ENCODE measurements around the gene TIMP2. TPM values are rescaled to one million over a fixed set of nuclear protein-coding genes. Genes with fewer than 3 reads are reported as not detected.

The TIMP2 gene
- total and polyA plus RNA-seq, 2 of the 4 experiments (the other 2 are of a cell fraction), result 43.9 to 416 TPM

GRCh38 chr17:78971756-78972506 is 46.7 kb upstream of the TIMP2 start:
- Histone ChIP-seq H4K20me1 (ENCODE audit: insufficient read depth, low read length) (peaks cover 5% of the 10 kb centered on the region; the same call in 1 of the 2 replicates), H2BK15ac (ENCODE audit: low read depth, low read length) (0 out of 3 replicates have a peak overlapping the region, but pooled peaks have one; percentile 43), H3K9ac (ENCODE audit: low read depth, low read length) (no peak overlapping the region), H3K4me3 (ENCODE audit: insufficient read depth, low read depth, low read length) (no peak overlapping the region), H3K56ac (ENCODE audit: extremely low read depth, insufficient read depth, low read length) (no peak overlapping the region), H2AK9ac (replicated peaks; ENCODE audit: low read depth, low read length, poor library complexity) (peak overlapping the region; percentile 35), H3K9me1 (ENCODE audit: insufficient read depth, low read length) (peaks cover 5% of the 10 kb centered on the region; the same call in 1 of the 2 replicates), H4K5ac (ENCODE audit: low read depth, low read length) (no peak overlapping the region; the same call in 1 of the 2 replicates), H3K4ac (ENCODE audit: low read depth, low read length) (peak overlapping the region; percentile 87; the same call in 1 of the 2 replicates), H3K4me2 (ENCODE audit: low read depth, low read length) (no peak overlapping the region), H4K91ac (ENCODE audit: insufficient read depth, low read depth, low read length) (peak overlapping the region; percentile 78), H3K27me3 (ENCODE audit: control insufficient read depth, insufficient read depth, low read length) (no peaks in the 10 kb centered on the region), H2AK5ac (ENCODE audit: low read depth, low read length) (peak overlapping the region; percentile 74; the same call in 1 of the 2 replicates), H3K4me1 (ENCODE audit: control insufficient read depth, insufficient read depth, low read length) (peaks cover 21% of the 10 kb centered on the region), H3K79me1 (ENCODE audit: low read depth in 1 of 2, low read length in 2 of 2) (peaks cover 3 to 40% of the 10 kb centered on the region in 2 experiments; a peak in 3 of 4 replicates), H2BK20ac (ENCODE audit: low read depth, low read length) (no peak overlapping the region; the same call in 1 of the 2 replicates), H3K27ac (ENCODE audit: insufficient read depth, low read length) (no peak overlapping the region; the same call in 1 of the 2 replicates), H3K23ac (ENCODE audit: low read depth, low read length) (no peak overlapping the region), H4K8ac (ENCODE audit: low read depth in 2 of 2, low read length in 2 of 2) (peak overlapping the region in 1 of 2 experiments; percentile 81; a peak in 2 of 4 replicates), H2AFZ (replicated peaks; ENCODE audit: low read length, poor library complexity) (peak overlapping the region; percentile 79), H3K18ac (ENCODE audit: low read depth, low read length) (no peak overlapping the region), H3K14ac (replicated peaks; ENCODE audit: low read depth, low read length) (no peak overlapping the region), H3K9me3 (ENCODE audit: control insufficient read depth, insufficient read depth, low read length) (no peaks in the 10 kb centered on the region), H3K36me3 (ENCODE audit: control insufficient read depth, insufficient read depth, low read length) (peaks cover 18% of the 10 kb centered on the region; the same call in 1 of the 2 replicates), H2BK5ac (ENCODE audit: low read depth, low read length, poor library complexity, severe bottlenecking) (no peak overlapping the region), H2BK120ac (ENCODE audit: low read depth, low read length) (peak overlapping the region; percentile 85)
- ChIA-PET POLR2A (ENCODE audit: unreplicated experiment) (no interaction called here), CTCF (interaction anchor here (0.7 to 1.5 kb wide), 12 partner anchors 12 to 264 kb away, joined by 3 to 12 read pairs (median 3); no protein-coding TSS in a partner anchor)
- no TSS peak for BruUV-seq (replicated peaks)
- intact Hi-C loops (cut with micrococcal nuclease), result loop anchor here (1.0 to 2.0 kb wide), 3 partner anchors 37 to 107 kb away; partner anchors contain the start of gene TIMP2
- dilution Hi-C loops (cut with HindIII; ENCODE audit: low sequenced_read_pairs, unreplicated experiment), result no loop called here
- ATAC-seq (ENCODE audit: low read depth), result no peak
- TF ChIP-seq CTCF (conservative IDR thresholded peaks at IDR 0.05; ENCODE audit: low read depth, low read length), result no peak
- TF ChIP-seq BHLHE40 (IDR thresholded peaks at IDR 0.05; ENCODE audit: low read depth, low read length), result no peak
- in situ Hi-C loops (cut with MboI; ENCODE audit: low sequenced_read_pairs), result loop anchor here (25.0 kb wide), 1 partner anchor 485 kb away; no protein-coding TSS in a partner anchor
- 73% methylated on average over 11 of the region's 22 CpGs; no CpG with 5 or more reads in 1 of the 2 experiments for WGBS, 2 experiments (ENCODE audit: extremely low coverage in 2 of 2, insufficient read length in 1 of 2)
- DNase-seq, result no peak
